GM21423 (cell line): ENCODE data around the gene KCNH2.

ENCODE experiments used
- ATAC-seq: cut with Tn5 transposase; IDR thresholded peaks from one replicate; pipeline ENCODE4 v1.9.1; 2021; ENCODE audit warnings: mild to moderate bottlenecking, moderate library complexity; ENCODE audit not compliant: unreplicated experiment

KCNH2 gene

GRCh38 chr7:150996376-150997074, 18.4 kb upstream of the KCNH2 start:
- ATAC-seq: no peak

GRCh38 chr7:150994838-150995510, 16.9 kb upstream of the KCNH2 start:
- ATAC-seq: no peak

GRCh38 chr7:150994141-150994837, 16.2 kb upstream of the KCNH2 start:
- ATAC-seq: no peak

GRCh38 chr7:150993511-150993910, 15.4 kb upstream of the KCNH2 start:
- ATAC-seq: no peak

- ATAC-seq: no peak
Observed at GRCh38 chr7:150992833-150993302, 14.7 kb upstream of the KCNH2 start.

GRCh38 chr7:150992051-150992640, 14.0 kb upstream of the KCNH2 start:
- no peak for ATAC-seq

GRCh38 chr7:150990416-150991186, 12.5 kb upstream of the KCNH2 start, which contains the start of gene NOS3:
Gene NOS3 (plus strand): TSS chr7:150991017. CDS start chr7:150993804, 2,787 bp downstream.
- no peak for ATAC-seq

GRCh38 chr7:150989456-150989855, 11.3 kb upstream of the KCNH2 start:
- ATAC-seq: no peak

GRCh38 chr7:150988230-150989226, 10.4 kb upstream of the KCNH2 start:
- ATAC-seq: no peak

GRCh38 chr7:150986556-150986955, 8.4 kb upstream of the KCNH2 start:
- ATAC-seq: no peak

- ATAC-seq: no peak
Observed at GRCh38 chr7:150986099-150986512, 8.0 kb upstream of the KCNH2 start.

GRCh38 chr7:150983893-150984368, 5.8 kb upstream of the KCNH2 start:
- ATAC-seq: no peak

- ATAC-seq: no peak
Observed at GRCh38 chr7:150982351-150982750, 4.2 kb upstream of the KCNH2 start.

GRCh38 chr7:150981644-150982043, 3.5 kb upstream of the KCNH2 start:
- no peak for ATAC-seq

GRCh38 chr7:150980663-150981062, 2.5 kb upstream of the KCNH2 start:
- ATAC-seq: no peak

GRCh38 chr7:150979713-150980390, 1.7 kb upstream of the KCNH2 start:
- no peak for ATAC-seq

GRCh38 chr7:150977382-150978125, 567 bp downstream of the KCNH2 start:
- ATAC-seq: no peak
